Superior temporal gyrus (tissue), 1 donor: ENCODE data around the gene TFEB.
"Not testable (repeated sequence)": the region's sequence is repeated elsewhere in the genome, so short reads cannot be mapped to it uniquely, and the experiment has no call there.

Source experiments
- DNase-seq: peaks from one replicate; pipeline ENCODE4 v3.0.0-alpha.2; 2016; ENCODE audit errors: extremely low spot score

Gene TFEB

DNA sequence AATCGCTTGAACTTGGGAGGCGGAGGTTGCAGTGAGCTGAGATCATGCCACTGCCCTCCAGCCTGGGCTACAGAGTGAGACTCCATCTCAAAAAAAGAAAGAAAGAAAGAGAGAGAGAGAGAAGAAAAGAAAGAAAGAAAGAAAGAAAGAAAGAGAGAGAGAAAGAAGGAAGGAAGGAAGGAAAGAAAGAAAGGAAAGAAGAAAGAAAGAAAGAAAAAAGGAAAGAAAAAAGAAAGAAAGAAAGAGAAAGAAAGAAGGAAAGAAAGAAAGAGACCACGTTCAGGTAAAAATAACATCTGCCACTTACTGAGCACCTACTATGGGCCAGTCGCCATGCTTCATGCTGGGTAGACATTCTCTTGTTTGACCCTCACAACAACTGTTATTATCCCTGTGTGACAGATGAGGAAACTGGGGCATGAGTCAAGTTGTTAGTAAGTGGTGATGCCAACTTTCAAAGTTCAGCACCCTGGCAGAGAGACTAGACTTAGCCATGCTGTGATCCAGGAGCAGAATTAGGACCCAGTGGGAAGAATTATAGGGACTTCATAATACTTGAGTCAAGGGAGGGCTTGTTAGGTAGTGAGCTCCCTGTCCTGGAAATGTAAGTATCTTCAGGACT lies 30.7 kb upstream of the TFEB start:
- DNase-seq, result not testable (repeated sequence)

DNA sequence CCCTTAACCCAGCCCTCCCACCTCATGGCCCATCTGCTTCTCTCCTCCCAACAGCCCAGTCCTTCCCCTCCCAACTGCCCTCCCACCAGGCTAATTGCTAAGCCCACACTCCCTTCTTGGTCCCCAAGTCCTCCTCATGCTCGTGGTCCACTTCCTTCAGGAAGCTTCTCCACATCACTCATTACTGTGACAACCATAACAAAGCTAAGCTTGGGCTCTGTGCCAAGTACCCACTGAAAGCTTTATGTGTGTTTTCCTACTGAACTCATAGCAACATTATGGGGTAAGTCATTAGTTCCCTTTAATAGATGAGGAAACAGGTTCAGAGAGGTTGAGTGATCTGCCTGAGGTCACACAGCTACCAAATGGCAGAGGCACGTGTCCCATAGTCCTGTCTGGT lies 28.1 kb upstream of the TFEB start:
- no peak for DNase-seq

DNA sequence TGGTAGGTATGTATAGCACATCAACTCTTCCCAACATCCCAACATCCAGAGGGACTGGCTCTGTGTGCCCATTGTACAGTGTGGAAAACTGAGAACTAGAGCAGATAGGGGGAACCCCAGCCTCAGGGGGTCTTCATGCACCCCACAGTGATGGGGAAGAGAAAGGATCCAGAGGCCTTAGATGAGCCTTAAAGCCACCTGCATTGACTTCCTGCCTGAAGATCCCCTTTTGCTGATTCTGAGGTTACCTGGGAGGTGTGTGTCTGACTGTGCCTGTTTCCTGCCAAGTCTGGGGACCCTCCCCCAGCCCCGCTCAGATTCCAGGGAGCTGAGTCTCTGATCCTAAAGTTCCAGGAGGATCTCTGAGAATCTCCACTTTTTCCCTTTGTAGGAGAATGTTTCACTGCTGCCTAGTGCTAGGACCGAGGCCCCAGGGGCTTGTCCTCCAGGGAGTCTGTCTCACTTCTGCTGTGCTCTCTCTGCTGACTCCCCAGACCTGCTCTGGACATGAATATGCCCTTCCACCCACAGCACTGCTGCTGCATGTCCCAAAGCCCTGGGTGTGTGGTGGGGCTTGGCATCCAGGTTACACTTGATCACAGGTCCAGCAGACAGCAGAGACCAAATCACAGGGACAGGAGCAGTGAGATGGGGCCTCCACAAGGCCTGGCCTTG lies 24.6 kb upstream of the TFEB start:
- no peak for DNase-seq

DNA sequence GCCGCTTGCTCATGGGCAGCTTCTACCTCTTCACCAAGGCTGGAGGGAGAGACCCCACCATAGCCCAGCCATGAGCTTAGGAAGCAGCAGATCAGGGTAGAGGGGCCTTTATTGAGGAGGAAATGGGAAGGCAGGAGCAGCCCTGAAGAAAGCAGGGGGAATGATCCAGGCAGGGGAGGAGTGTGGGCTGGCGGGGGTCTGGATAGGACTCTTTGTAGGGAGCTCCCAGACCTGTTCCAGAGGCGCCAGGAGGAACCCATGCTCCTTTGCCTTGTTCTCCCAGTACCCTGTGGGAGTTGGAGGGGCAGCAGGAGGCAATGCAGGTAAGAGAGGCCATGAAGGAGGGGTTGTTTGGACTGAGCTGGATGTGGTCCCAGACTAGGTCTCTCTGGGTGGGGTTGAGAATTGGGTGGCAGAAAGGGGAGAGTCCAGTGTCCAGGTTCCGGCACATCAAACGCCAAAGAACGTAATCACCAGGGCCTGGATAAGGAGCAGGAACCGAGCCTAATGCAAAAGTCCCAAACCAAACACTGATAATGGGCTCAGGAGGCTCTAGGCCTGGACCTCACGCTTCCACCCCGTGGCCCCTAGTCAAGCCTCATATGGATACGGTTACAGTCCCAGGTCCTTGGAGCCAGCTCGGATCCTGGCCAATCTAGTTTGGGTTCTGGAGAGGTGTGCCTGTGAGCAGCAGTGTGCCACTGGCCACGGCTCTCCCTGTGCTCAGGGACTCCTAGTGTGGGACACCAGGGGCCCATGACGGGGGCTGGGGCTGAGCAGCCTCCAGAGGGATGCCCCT lies 23.9 kb upstream of the TFEB start:
- DNase-seq, result no peak

DNA sequence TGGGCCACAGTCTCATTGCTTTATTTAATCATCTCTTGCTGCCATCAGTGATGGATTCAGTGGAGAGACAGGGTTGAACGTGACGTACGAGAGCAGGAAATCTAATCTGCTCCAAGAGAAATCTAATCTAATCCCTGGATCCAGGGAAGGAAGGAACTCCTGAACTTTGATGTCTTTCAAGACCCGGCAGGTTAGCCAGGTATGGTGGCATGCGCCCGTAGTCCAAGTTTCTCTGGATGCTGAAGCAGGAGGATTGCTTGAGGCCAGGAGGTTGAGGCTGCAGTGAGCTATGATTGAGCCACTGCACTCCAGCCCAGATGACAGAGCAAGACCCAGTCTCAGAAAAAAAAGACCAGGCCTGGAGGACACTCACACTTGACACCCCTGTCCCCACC lies 23.2 kb upstream of the TFEB start:
- DNase-seq, result no peak

DNA sequence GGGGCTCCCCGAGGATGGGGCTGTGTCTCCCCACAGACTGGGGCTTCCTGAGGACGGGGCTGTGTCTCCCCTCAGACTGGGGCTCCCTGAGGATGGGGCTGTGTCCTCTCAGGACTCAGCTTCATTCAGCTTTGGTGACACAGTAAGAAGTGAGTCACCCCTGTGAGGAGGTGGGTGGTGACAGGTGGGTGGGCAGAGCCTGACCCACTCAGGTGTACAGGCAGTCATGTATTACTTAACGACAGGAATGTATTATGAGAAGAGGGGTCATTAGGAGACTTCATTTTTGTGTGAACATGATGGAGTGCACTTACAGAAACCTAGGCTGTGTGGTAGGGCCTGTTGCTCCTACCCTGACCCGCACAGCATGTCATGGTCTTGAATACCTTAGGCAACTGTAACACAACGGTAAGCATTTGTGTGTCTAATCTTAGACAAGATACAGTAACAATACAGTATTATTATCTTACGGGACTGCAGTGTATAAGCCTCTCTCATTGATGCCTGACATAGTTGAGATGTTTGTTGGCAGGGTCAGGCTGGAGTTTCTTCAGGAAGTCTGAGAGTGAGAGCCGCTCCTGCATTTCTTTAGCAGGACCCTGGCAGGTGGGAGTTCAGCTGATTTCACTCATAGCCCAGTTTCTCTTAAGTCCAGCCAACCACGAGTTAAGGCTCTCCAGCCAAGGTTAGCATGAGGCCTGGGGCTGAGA lies 22.7 kb upstream of the TFEB start:
- DNase-seq, result no peak

DNA sequence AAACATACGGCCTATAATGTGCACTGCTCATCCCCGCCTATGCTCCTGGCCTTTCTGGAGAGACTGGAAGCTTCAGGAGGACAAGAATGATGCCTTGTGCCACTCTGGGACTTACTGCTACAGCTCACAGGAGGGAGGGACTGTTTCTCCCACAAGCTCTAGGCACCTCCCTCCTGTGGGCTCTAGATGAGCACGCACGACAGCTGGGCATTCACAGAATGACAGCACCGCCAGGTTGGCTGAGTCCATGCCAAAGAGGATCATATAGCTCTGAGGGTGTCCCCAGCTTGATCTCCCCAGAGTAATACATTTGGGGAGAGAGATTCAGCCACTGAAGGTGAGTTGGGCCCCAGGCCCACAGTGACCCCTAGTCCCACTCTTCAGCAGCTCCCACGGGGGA lies 21.9 kb upstream of the TFEB start:
- no peak for DNase-seq

DNA sequence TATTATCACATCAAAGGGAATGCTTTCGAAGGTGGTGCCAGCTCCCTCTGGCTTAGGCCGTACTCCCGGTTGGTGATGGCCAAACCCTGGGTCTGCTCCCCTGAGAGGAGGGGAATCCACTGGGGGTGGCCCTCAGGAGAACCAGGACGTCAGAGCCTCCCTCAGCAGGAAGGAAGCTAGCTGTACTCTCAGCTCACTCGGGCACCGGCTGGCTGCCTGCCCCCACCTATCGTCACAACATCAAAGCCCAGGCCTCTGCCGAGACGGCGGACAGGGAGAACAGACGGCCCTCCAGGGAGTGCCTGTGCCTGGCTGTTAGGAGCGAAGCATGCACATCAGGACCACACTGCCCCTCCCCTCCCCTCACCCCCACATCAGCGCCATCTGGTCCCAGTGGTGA lies 20.9 kb upstream of the TFEB start:
- DNase-seq, result no peak

DNA sequence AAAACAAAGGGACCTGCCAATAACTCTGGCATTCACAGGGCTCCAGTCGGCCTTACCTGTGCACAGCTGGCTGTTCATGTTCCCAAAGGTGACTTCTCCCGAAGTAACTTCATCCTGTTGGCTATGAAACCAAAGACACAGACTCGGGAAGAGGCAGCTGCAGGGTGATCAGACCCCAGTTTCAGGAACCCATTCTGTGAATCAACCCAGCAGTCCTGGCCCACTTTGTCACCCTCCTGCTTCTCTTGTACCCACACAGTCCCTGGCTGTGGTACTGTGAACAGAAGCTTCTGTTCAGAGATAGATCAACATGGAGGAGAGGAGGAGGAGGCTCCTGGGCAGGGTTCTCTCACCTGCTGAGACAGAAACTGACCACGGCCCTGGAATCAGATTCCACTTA lies 20.5 kb upstream of the TFEB start:
- DNase-seq, result no peak

DNA sequence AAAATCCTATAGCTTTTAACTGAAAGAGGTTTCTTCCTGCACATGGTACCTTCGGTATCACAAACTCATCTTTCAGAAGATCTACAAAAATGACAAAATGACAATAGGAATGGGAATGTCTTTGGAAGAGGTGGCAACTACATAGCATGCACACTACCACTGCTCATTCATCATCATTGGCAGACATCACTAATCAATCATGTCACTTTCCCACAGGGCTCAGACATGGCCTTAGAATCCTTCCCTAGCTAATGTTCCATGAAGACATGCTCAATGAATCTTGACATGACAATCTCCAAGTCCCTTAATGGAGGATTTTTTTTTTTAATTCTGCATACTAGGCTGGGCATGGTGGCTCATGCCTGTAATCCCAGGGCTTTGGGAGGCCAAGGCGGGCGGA lies 15.0 kb upstream of the TFEB start:
- no peak for DNase-seq

DNA sequence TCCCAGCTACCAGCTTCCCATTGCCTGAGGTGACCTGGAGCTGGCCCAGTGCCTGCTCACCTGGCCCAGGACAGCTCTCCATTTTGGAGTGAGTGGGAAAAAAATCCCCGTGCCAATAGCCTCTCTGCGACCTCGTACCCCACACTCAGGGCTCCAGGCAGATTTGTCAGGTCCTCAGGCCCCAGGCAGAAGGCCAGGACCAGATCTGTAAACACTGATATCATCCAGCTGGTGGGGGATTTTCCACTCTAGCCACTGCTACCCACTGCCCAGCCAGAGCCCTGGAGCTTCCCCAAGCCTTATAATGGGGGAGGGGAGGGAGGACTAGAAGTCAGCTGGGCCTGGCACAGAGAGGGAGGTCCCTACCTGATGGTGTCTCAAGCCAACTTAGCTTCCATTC lies 13.1 kb upstream of the TFEB start:
- no peak for DNase-seq

DNA sequence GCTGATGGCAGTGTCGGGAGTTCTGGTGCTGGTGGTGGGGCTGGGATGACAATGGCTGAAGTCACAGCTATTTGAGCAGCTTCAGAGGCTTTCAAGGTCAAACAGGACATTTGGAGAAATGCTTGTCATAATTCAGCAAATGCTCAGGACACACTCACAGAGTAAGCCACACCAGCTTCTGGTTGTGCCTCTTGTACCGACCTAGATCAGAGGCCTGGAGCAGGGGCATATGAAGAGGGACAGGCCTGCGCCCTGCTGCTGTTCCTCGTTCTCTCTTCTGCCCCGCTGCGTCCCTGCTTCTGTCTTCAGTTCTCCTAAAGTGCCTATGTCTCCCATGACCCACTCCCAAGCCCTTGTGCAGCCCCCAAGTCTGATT lies 12.7 kb upstream of the TFEB start:
- DNase-seq, result no peak

DNA sequence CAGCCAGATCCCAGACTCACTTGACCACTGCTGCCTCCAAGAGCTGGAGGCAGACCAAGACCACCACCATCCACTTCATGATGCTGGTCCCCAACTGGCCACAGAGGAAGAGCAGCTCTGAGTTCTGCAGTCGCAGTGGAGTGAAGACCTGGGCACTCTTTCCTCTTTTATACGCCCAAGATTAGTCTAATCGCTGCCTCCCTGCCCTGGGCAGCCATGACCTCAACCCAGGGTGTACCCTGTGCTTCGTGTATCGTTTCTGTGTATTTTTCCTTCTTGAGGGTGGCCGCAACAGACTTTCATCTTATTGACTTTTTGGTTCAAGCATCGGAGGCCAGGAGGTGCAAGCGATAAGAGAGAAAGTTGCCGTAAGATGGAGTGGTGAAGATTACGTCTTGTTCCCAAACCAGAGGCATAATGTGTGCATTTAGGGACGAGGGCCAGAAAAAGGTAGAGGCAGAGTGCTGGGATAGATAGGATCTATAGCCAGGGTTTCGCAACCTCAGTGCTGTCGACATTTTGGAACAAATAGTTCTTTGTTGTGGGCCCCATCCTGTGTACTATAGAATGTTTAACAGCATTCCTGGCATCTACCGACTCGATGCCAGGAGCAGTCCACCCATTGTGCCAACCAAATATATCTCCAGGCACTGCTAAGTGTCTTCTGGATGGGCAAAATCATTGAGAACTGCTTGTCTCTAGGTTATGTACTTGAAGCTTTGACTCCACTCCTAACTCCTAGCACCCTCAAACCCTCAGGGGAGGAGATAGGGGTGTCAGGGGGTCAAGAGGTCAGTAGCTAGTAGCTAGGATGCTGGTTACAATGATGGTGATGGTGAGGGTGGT lies 12.1 kb upstream of the TFEB start, which contains the start of gene PGC:
PGC (minus strand) TSS at position 142 of the 846 bp plus-strand sequence; CDS start at position 79, 63 bp downstream.
- no peak for DNase-seq

DNA sequence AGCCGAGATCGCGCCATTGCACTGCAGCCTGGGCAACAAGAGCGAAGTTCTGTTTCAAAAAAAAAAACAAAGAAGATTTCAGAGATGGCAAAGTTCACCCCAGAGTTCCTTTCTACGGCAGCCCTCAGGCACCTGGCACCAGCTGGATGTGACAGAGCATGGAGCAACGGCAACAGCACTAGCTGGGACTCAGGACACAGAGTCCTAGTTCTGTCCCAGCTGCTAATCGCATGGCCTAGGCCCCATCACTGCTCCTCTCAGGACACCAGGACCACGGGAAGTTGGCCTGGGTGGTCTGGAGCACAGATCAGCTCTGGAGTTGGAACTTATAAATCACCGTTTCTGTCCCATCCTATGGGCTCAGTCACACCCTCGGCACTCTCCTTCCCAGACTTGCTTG lies 10.7 kb upstream of the TFEB start:
- DNase-seq, result no peak

DNA sequence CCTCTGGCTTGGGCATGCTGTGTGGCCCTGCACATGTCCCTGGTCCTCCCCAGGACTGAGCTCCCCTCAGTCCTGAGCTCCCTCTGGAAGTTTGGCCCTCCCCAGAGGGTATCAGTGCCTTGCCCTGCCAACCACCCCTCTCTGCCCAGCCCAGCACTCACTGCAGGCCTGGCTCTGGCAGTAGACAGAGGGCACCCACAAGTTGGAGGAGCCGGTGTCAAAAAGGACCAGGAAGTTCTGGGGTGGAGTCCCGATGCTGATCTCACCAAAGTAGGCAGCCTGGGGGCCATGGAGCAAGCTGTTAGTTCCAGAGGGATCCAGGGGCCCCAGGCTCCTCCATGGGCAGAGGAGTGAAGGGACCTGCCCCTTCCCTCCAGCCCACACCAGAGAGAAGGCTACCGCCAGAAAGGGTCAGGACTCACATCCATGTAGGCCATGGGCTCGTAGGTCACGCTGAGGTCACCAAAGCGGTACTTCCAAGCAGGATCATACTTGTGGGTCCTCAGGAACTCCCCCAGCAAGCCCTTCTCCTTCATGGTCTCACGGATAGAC lies 8.9 kb upstream of the TFEB start:
- DNase-seq, result no peak

DNA sequence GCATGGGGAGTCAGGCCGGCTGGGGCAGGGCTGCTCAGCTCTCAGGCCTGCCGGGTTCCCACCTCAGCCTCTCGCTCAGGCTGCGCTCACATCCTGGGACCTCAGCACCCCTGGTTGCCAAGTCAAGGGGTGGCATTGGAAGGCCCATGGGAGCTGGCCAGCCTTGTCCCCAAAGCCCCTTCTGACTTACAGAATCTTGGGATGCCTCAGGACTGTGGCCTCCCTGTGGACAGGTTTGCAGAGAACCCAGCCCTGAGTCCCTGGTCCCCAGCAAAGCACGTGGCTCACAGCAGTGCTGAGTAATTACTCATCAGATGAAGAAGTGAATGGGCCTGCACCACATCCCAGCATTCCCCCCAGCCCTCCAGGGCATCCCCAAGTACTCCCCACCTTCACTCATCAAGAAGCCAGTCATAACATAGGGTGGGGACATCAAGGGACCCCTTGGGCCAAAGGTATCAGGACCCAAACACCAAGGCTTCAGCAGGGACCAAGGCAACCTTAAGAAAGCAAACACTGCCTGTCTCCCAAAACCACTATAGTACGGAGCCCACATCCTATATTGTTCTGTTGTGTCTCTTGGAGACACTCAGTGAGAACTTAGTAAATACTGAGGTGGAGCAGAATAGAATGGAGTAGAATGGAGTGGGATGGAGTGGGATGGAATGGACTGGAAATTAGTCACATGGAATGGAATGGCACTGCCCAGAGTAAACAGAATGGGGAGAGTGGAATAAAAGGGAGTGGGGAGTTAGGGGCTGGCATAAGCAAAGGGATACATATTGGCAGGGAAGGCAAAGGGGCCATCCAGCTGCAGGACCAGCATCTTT lies 8.2 kb upstream of the TFEB start:
- DNase-seq, result no peak

DNA sequence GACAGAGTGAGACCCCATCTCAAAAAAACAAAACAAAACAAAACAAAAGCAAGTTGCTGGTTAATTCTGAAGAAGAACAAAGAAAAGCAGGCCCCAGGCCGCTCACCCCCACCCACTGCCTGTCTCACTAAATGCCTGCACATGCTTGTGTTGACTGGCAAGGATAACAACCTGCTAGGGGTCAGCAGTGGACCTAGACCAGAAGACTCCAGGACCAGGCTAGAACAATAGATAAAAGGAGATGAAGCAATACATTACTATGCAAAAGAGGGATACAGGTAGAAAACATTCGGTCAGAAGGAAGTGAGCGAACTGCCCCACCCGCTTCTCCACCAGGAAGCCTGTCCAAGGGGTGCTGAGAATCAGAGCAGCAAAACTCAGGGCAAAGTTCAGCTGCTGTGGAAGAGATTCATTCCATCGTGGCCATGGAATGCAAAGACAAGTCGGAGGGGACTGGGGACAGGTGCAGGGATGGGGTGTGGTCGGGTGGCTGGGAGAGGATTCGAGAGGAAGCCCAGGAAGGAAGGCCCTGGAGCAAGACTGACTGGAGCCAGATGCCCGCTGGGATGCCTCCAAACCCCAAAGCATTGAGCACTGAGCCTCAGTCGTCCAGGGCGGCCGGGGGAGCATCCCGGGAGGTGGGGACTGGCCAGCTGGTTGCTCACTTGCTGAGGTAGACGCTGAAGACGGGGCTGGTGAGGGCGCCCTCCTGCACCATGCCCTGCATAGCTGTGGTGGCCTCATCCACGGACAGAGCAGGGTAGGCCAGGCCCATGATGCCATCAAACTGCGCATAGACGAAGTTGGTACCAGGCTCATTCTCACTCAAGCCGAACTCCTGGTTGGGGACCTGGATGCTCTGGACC lies 6.5 kb upstream of the TFEB start:
- DNase-seq, result no peak

DNA sequence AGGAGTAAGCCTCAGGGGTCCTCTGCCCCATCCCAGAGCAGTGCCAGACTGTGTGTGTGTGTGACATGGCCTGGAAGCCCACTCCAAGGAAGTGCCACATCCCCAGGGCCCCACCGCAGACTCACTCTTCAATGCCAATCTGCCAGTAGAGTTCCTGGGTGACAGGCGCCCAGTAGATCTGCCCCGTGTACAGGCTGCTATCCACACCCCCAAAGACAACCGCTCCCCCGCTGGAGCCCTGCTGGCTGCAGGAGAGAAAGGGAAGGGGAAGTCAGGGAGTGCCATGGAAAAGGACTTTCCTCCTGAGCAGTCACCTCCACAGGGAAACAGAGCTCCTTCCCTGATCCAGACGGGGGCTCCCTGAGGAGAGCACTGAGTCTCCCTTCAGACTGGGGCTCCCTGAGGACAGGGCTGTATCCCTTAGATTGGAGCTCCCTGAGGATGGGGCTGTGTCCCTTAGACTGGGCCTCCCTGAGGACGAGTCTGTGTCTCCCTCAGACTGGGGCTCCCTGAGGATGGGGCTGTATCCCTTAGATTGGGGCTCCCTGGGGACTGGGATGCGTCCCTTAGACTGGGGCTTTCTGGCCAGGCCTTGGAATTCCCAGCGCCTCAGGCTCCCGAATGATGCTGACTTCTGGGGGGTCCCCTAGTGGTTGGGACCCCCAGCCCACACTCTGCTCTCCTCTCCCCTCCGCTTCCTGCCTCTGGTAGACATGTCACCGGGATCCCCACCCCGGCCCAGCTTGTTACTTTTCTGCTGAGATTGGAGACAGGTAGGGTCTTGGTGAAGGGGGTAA lies 5.2 kb upstream of the TFEB start:
- DNase-seq, result no peak
